NCI-H2171 (cell line): Measurements from ENCODE around the gene RAF1.
"Not testable (repeated sequence)": the region's sequence is repeated elsewhere in the genome, so short reads cannot be mapped to it uniquely, and the experiment has no call there.

ENCODE experiments used
- DNase-seq: peaks from one replicate; lab custom pipeline; 2025; lab: John Stamatoyannopoulos, UW

Gene RAF1

DNA sequence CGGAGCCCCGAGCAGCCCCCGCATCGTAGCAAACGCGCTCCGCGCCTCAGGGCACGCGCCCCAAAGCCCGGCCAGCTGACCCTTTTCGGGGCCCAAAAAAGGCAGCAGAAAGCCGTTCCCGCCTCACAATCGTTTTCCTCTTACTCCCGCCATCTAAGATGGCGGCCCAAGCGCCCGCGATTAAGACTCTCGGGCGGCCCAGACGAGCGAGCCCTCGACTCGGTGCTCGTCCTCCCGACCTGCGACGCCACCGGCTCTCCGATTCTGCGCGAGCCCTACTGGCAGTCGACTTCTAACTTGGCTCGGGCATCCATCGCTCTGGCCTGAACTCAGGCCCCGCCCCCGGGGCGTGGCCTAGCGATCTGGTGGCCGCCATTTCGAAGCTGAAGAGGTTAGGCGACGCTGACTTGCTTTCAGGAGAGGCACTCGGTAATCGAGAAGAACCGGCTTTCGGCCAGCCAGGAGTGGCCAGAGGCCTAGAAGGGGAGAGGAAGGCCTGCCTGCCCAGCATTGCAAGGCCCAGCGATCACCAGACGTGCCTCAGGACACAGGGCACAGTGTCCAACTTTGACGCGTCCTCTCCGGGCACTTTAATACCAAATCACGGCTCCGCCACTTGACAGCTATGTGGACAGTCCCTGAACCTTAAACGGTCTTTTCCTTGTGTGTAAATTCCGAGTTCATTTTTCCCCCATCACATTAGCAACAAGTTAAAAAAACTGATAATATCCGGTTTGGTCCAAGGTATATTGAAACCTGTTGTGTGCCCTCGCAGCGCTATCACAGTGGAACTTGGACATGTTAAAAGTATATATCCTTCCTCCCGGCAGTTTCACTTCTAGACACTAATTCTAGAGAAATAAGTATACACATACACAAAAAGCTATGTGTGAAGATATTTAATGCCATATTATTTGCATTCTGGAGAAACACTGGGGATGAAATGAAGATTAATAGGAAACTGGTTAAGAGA, at the start of gene RAF1:
TSS of gene RAF1 (minus strand) at position 182 of the 973 bp plus-strand sequence. CDS start 45,396 bp downstream, outside the sequence.
- peak; percentile 86 for DNase-seq

- DNase-seq = no peak
Observed at GRCh38 chr3:12710062-12710461, 46.1 kb upstream of the RAF1 start.

DNA sequence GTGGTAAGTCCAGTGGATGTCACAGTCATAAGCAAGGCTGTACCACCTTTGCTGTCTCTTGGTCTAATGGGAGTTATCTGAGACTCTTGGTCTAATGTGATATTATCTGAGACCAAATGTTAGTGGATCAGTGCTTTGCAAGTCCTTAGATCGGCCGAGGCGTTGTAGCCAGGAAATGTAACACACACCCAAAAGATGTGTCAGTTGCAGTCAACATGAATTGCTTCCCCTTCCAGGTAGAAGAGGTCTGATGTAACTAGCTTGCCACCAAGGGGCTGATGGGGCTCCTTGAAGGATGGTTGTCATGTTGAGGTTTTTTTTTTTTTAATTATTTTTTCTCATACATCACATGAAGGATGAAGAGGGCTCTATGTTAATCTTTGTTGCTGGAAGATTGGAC, 45.4 kb upstream of the RAF1 start:
- no peak for DNase-seq

- DNase-seq = no peak
Observed at GRCh38 chr3:12708584-12709192, 44.8 kb upstream of the RAF1 start.

- no peak for DNase-seq
Observed at GRCh38 chr3:12707449-12707848, 43.5 kb upstream of the RAF1 start.

DNA sequence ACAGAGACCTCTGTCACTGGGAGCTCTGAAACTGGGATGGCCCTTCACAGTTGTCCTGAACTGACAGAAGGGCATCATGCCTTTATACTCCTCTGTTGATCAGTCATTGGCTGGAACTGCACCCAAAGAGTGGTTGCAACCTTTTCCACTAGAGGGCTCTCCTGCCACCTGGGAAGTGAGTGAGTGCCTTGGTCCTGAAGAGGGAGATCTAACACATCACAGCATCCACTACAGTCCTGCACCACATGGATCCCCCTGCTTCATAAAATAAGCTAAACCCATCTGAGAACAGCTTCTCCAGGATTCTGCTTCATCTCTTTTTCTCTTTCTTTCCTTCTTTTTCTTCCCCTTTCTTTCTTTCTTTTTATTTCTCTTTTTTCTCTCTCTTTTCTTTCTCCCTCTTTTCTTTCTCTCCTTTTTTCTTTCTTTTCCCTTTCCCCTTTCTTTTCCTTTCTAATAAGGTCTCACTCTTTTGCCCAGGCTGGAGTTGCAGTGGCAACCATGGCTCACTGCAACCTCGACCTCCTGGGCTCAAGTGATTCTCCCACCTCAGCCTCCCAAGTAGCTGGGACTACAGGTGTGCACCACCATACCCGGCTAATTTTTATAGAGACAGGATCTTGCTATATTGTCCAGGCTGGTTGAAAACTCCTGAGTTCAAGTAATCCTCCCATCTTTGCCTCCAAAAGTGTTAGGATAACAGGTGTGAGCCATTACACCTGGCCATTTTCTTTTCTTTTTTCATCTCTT, 42.8 kb upstream of the RAF1 start:
- peak; percentile 13 for DNase-seq

- no peak for DNase-seq
Observed at GRCh38 chr3:12705981-12706380, 42.1 kb upstream of the RAF1 start.

GRCh38 chr3:12705374-12705926, 41.5 kb upstream of the RAF1 start:
- no peak for DNase-seq

DNA sequence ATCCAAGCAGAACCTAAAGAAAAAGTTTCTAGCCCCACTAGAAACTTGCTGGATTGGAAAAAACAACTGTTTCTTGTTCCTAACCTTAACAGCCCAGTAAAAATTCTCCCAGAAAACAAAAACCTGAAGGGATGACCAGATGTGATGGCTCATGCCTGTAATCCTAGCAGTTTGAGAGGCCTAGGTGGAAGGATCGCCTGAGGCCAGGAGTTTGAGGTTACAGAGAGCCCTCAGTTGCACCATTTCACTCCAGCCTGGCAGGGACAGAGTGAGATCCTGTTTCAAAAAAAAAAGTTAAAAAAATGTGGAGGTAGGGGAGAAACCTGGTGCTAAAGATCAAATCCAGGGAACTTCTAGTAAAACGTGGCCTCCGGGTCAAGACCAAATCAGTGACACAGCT, 38.6 kb upstream of the RAF1 start:
- no peak for DNase-seq

GRCh38 chr3:12701601-12702000, 37.7 kb upstream of the RAF1 start:
- not testable (repeated sequence) for DNase-seq

DNA sequence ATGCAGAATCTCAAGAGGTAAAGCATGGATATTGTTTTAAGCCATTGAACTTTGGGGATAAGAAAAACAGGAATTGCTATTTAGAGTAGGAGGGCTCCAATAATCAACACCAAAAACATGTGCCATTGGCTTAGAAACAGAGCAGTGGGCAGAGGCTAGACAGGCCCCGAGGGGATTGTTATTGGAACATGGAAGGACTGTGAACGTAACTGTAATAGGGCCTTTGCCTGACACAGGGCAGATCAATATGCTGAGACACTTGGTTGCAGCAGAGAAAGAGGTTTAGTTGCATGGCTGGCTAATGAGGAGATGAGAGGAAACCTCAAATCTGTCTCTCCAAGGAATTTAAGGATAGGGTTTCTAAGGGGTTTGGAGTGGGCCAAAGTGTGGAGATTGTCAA, 36.9 kb upstream of the RAF1 start:
- DNase-seq = no peak

DNA sequence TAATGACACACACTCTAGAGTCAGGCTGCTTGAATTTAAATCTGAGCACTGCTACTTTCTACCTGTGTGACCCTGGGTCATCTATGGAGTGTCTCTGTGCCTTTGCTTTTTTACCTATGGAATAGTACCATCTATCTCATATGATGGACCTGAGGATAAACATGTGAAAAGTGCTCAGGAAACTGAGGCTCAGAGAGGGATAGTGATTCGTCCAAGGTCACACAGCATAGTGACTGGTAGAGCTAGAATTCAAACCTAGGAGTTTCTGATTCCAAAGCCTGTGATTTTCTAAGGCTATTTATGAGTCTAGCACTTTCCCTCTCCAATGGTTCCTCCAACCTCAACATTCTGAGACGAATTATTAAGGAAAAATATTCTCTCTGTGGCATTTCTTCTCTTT, 32.0 kb upstream of the RAF1 start:
- no peak for DNase-seq

DNA sequence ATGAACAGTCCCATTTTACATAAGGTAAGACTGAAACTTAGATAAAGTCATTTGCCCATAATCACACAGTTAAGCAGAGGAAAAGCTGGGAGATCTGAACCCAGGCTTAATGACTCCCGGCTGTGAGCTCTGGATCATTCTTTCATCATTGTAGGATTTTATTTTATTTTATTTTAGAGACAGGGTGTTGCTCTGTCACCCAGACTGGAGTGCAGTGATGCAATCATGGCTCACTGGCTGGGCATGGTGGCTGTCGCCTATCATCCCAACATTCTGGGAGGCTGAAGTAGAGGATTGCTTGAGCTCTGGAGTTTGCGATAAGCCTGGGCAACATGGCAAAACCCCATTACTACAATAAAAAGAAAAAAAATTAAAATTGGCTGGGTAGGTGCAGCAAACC, 31.2 kb upstream of the RAF1 start:
- DNase-seq = no peak

GRCh38 chr3:12692444-12692843, 28.5 kb upstream of the RAF1 start:
- no peak for DNase-seq

GRCh38 chr3:12689997-12690711, 26.2 kb upstream of the RAF1 start:
- no peak for DNase-seq

- no peak for DNase-seq
Observed at GRCh38 chr3:12687948-12688347, 24.0 kb upstream of the RAF1 start.

GRCh38 chr3:12686096-12686495, 22.2 kb upstream of the RAF1 start:
- no peak for DNase-seq

GRCh38 chr3:12681943-12682390, 18.1 kb upstream of the RAF1 start:
- DNase-seq = no peak

DNA sequence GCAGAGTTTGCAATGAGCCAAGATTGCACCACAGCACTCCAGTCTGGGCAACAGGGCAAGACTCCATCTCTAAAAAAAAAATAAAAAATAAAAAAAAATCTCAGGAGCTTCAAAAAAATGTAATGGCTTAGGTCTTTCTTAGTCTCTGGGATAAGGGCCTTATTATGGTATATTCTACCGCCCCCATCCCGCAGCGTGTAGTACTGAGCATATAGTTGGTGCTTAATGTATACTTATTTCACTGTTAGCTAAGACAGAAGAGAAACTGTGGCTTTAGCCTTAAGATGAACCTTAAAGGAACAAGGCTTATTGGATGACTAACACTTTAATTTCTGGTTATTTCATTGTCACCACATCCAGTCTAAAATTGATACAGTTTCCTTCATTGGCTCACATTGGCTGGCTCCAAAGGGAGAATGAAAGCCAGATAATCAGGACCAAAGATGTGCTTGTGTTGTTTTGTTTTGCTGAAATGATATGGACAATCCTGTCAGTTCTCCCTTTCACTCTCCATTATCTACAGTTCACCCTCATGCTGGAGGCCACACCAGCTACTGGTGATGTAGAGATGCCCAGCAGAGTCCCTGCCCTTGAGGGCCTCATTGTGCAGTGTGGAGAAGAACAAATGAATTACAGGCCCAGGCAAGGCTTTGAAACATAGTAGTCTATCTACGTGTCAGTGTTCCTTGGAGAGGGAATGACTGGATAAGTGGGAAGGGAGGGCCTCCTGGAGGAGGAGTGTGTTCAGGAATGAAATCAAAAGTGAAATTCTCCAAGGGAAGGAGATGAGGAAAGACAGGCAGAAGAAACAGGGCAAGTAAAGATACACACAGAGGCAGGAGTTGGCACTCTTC, 17.4 kb upstream of the RAF1 start:
- no peak for DNase-seq

- no peak for DNase-seq
Observed at GRCh38 chr3:12679468-12679867, 15.6 kb upstream of the RAF1 start.

DNA sequence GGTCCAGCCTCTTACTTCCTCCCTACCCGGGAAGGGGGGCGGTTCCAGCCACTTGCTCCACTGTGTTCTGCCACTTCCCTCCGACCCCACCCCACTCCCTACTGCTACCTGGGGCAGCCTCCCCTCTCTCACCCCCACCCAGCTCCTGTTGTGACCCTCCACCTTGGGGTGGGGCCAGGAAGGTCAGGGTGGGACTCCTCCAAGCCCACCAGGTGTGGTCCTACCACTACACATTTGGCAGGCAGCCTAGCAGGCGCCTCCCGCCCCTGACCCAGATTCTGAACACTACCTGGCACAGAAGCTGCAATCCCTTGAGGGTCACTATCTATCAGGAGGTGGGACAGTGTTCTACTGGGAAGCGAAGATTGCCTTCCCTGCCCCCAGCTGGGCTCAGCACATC, 13.7 kb upstream of the RAF1 start:
- no peak for DNase-seq
